Ovary (tissue), 9 donors: ENCODE data around the gene CSAD. TPM values are rescaled to one million over a fixed set of nuclear protein-coding genes. Genes with fewer than 3 reads are reported as not detected.

Experiments
- DNase-seq, 5 donors: peaks; one replicate each; pipeline ENCODE4 v3.0.0-alpha.2; 2019 to 2020
- H3K27ac ChIP-seq, 2 donors: fragments of 200-600 bp; one replicate each; pipeline versions ENCODE4 v1.5.1 to v1.8.0; 2019 to 2022
- H3K27me3 ChIP-seq: fragments of 200-600 bp; one replicate; pipeline ENCODE4 v1.8.0; 2022
- H3K36me3 ChIP-seq: fragments of 200-600 bp; sonication (generic); one replicate; pipeline ENCODE4 v1.5.1; 2019
- H3K4me1 ChIP-seq: one replicate; pipeline ENCODE4 v1.8.1; 2013; ENCODE audit warnings: mild to moderate bottlenecking, moderate library complexity; ENCODE audit not compliant: insufficient read depth
- H3K4me3 ChIP-seq: fragments of 200-600 bp; sonication (generic); one replicate; pipeline ENCODE4 v1.5.1; 2017
- H3K9me3 ChIP-seq, 2 donors: fragments of 200-600 bp in 1 of 2; sonication (generic) in 1 of 2; one replicate each; pipeline versions ENCODE4 v1.5.1 to v1.8.1; 2013 to 2019; ENCODE audit warnings: mild to moderate bottlenecking in 1 of 2, moderate library complexity in 1 of 2
- EP300 ChIP-seq: sonication (generic); formaldehyde crosslinking; IDR thresholded peaks from one replicate; pipeline ENCODE4 v1.6.1; 2017; ENCODE audit warnings: antibody characterized with exemption
- POLR2A ChIP-seq: fragments of 450-650 bp; IDR thresholded peaks from one replicate; pipeline ENCODE4 v1.6.1; 2017; ENCODE audit warnings: antibody characterized with exemption, mild to moderate bottlenecking, moderate library complexity
- WGBS, 3 donors: extraction: QIAGEN DNeasy Blood & Tissue Kit in 1 of 3; methylation state at CpG; one replicate each; pipeline versions ENCODE4 v1.1.5 to v1.1.7; 2013 to 2017; 5-methylcytosine and 5-hydroxymethylcytosine counted together
- intact Hi-C, 4 donors: fragments of 100-400 bp; cut with DNase I; formaldehyde crosslinking; loops; one replicate each; pipeline versions ENCODE4 v1.11.0 to v1.15.1; 2022 to 2023
- polyA plus RNA-seq, 2 donors: library from polyadenylated mRNA; stranded (reverse); fragments of 200-250 nt in 1 of 2; fragments of 350-450 nt in 1 of 2; fragmentation: Illumina TruSeq in 1 of 2; extraction: RNeasy Lipid Tissue Mini Kit (QIAGEN cat#74804) in 1 of 2; gene quantifications; one replicate each; pipeline ENCODE4 v1.2.3, GENCODE V29; 2013 to 2014
- total RNA-seq, 7 donors: library from RNA; depleted of rRNA in 2 of 7; stranded (reverse); fragments of >200 nt in 2 of 7; fragmentation: NEBNext Ultra II Directional in 3 of 7; extraction: Animal tissue kit (Norgen Biotek cat#: 25700) in 3 of 7; gene quantifications; one replicate each; pipeline versions ENCODE4 v1.1.0 to v1.2.4, GENCODE V29; 2016 to 2023
- TF ChIP-seq, protein P1 (sequence below), 3 donors: fragments of 450-650 bp in 2 of 3; fragments of 200-600 bp in 1 of 3; IDR thresholded peaks; one replicate each; pipeline versions ENCODE4 v1.5.1 to v1.8.0; 2016 to 2022; ENCODE audit warnings: antibody characterized with exemption in 3 of 3, mild to moderate bottlenecking in 1 of 3
- donor health status: DM: no; HTN: no; CAD: no; lungs with moderate emphysema.
- donor health status: DM: no; HTN: no; CAD: no.
- donor health status: Bipolar disorder and iron deficiency.
- donor health status: DM: yes; HTN: yes; CAD: no.
- donor health status: DM: no; HTN: no; CAD: no.
- donor health status: DM: yes; HTN: yes; CAD: no.

Gene CSAD
- total and polyA plus RNA-seq, 9 donors = 19.8 to 36.0 (median 28.0) TPM

DNA sequence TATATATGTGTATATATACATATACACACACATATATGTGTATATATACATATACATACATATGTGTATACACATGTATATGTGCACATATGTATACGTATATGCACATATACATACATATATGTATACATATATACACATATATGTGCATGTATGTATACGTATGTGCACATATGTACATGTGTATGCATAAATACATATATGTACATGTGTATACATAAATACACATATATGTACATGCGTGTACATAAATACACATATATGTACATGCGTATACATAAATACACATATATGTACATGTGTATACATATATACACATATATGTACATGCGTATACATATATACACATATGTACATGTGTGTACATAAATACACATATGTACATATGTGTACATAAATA, 33.5 kb downstream of the CSAD start:
- intact Hi-C loops = no loop called here
- H3K27me3 ChIP-seq = no peaks in the 10 kb centered on the region

DNA sequence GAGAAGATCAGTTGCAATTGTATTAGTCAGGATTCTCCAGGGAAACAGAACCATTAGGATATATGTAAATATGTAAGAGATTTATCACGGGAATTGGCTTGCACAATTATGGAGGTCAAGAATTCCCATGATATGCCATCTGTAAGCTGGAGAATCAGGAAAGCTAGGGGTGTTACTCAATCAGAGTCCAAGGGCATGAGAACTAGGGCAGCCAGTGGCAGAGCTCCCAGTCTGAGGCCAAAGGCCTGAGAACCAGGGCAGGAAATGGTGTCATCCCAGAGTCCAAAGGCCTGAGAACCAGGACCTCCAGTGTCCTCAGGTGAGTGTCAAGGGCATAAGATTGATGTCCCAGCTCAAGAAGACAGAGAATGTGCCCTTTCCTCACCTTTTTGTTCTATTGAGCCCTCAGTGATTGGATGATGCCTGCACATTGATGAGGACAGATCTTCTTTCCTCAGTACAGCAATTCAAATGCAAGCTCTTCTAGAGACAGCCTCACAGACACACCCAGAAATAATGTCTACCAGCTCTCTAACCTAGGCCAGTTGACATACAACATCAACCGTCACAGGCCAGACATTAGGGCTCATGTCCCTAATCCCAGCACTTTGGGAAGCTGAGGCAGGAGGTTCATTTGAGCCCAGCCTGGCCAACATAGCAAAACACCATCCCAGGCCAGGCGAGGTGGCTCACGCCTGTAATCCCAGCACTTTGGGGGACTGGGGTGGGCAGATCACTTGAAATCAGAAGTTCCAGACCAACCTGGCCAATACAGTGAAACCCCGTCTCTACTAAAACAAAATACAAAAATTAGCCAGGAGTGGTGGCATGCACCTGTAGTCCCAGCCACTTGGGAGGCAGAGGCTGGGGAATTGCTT, 35.1 kb downstream of the CSAD start:
- H3K4me3 ChIP-seq = no peak overlapping the region
- no peaks in the 10 kb centered on the region for H3K4me1 ChIP-seq
- intact Hi-C loops = no loop called here
- no peaks in the 10 kb centered on the region for H3K9me3 ChIP-seq
- TF ChIP-seq EP300 = no peak
- TF ChIP-seq POLR2A = no peak
- TF ChIP-seq, protein P1, sequence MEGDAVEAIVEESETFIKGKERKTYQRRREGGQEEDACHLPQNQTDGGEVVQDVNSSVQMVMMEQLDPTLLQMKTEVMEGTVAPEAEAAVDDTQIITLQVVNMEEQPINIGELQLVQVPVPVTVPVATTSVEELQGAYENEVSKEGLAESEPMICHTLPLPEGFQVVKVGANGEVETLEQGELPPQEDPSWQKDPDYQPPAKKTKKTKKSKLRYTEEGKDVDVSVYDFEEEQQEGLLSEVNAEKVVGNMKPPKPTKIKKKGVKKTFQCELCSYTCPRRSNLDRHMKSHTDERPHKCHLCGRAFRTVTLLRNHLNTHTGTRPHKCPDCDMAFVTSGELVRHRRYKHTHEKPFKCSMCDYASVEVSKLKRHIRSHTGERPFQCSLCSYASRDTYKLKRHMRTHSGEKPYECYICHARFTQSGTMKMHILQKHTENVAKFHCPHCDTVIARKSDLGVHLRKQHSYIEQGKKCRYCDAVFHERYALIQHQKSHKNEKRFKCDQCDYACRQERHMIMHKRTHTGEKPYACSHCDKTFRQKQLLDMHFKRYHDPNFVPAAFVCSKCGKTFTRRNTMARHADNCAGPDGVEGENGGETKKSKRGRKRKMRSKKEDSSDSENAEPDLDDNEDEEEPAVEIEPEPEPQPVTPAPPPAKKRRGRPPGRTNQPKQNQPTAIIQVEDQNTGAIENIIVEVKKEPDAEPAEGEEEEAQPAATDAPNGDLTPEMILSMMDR (IDR thresholded peaks at IDR 0.05) = no peak
- DNase-seq = no peak
- no peaks in the 10 kb centered on the region for H3K36me3 ChIP-seq
- H3K27me3 ChIP-seq = no peaks in the 10 kb centered on the region
- no peak overlapping the region for H3K27ac ChIP-seq
- 81 to 93% (median 86%) methylated on average over 5 of the region's 5 CpGs for WGBS, 3 donors

More for the DNA sequence above, 33.5 kb downstream of the CSAD start:
- 84 to 87% (median 85%) methylated on average over 5 of the region's 5 CpGs for WGBS, 3 donors
- no peak for DNase-seq
- Histone ChIP-seq H3K4me1 (no peaks in the 10 kb centered on the region), H3K36me3 (no peaks in the 10 kb centered on the region), H3K9me3 (no peaks in the 10 kb centered on the region), H3K27ac (no peak overlapping the region), H3K4me3 (no peak overlapping the region)
- TF ChIP-seq POLR2A (no peak), EP300 (no peak)
- TF ChIP-seq, protein P1 (IDR thresholded peaks at IDR 0.05) = no peak

DNA sequence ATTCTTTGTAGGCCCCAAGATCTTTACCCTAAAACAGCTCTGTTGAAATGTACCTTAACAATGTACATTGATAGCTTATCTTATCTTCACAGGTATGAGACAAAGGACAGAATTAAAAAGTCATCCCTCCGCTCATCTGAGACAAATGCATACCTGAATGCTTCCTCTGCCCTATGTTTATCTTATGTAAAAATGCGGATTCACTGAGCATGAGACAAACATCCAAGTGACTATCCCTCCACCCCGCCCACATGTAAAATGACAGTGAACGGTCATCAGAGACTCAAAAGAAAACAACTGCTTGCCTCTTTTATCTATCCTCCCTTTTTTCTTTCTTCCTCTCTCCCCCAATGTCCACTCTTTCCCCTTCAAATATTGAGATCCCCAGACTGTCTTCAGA, 37.4 kb downstream of the CSAD start:
- no peaks in the 10 kb centered on the region for H3K36me3 ChIP-seq
- TF ChIP-seq, protein P1 (IDR thresholded peaks at IDR 0.05) = no peak
- no peak for TF ChIP-seq EP300
- no peak for TF ChIP-seq POLR2A
- intact Hi-C loops = no loop called here
- no peak overlapping the region for H3K4me3 ChIP-seq
- no peak for DNase-seq
- H3K27me3 ChIP-seq = no peaks in the 10 kb centered on the region
- no peaks in the 10 kb centered on the region for H3K9me3 ChIP-seq
- no peaks in the 10 kb centered on the region for H3K4me1 ChIP-seq
- 76 to 80% (median 79%) methylated on average over 4 of the region's 4 CpGs for WGBS, 3 donors
- no peak overlapping the region for H3K27ac ChIP-seq

DNA sequence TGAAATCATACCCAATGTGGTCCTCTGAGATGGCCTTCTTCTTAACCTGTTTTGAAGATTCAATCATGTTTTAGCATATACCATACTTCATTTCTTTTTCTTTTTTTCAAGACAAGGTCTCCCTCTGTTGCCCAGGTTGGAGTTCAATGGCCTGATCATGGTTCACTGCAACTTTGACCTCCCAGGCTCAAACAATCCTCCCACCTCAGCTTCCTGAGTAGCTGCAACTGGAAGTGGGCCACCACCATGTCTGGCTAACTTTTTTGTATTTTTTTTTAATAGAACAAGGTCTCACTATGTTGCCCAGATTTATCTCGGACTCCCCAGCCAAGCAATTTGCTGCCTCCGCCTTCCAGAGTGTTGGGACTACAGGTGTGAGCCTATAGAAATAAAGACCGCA, 47.0 kb downstream of the CSAD start:
- Histone ChIP-seq H3K27ac (no peak overlapping the region), H3K4me1 (no peaks in the 10 kb centered on the region), H3K4me3 (no peak overlapping the region), H3K36me3 (no peaks in the 10 kb centered on the region), H3K27me3 (no peaks in the 10 kb centered on the region), H3K9me3 (peaks cover 0 to 7% of the 10 kb centered on the region in 2 donors)
- intact Hi-C loops = no loop called here
- WGBS, 3 donors = 90 to 93% (median 92%) methylated on average over 3 of the region's 3 CpGs
- TF ChIP-seq EP300 (no peak), POLR2A (no peak)
- TF ChIP-seq, protein P1 (IDR thresholded peaks at IDR 0.05) = no peak
- DNase-seq = no peak
